B cell (primary cell): ENCODE results near the gene TRIM9. TPM values are rescaled to one million over a fixed set of nuclear protein-coding genes. Genes with fewer than 3 reads are reported as not detected.

Experiments used
- ATAC-seq: fragments of 200-7000 bp; cut with Tn5 transposase; one replicate; pipeline ENCODE4 v1.10.0; 2021; ENCODE audit warnings: low read depth, mild to moderate bottlenecking, moderate number of reproducible peaks, moderate library complexity
- CTCF ChIA-PET: fragments of 350-600 bp; sonication (Branson Sonifier 250); formaldehyde crosslinking; loops from one replicate; lab custom pipeline; 2021; ENCODE audit warnings: antibody characterized with exemption, inconsistent platforms; lab: Charles Lee
- POLR2A ChIA-PET: fragments of 350-600 bp; sonication (Branson Sonifier 250); formaldehyde crosslinking; loops from one replicate; lab custom pipeline; 2021; ENCODE audit warnings: antibody characterized with exemption; lab: Charles Lee
- DNase-seq: peaks from one replicate; pipeline ENCODE4 v3.0.0; 2013
- H2AFZ ChIP-seq: 2 replicates; pipeline ENCODE4 v1.6.1; 2012; ENCODE audit warnings: mild to moderate bottlenecking, low read depth, low read length; ENCODE audit not compliant: insufficient read depth, poor library complexity, severe bottlenecking
- H3K27ac ChIP-seq, 2 donors: 1 replicate in 1 of 2; 2 replicates in 1 of 2; pipeline ENCODE4 v1.5.1; 2012 to 2013; ENCODE audit warnings: low read length in 2 of 2, mild to moderate bottlenecking in 2 of 2, moderate library complexity in 1 of 2
- H3K27me3 ChIP-seq, 4 experiments: fragments of 200-600 bp in 1 of 4; sonication (generic) in 1 of 4; replicated peaks in 1 of 4; 1 replicate in 2 of 4; 2 replicates in 2 of 4; pipeline versions ENCODE4 v1.6.1 to v1.7.0; 2013 to 2016; ENCODE audit warnings: low read length in 3 of 4, mild to moderate bottlenecking in 2 of 4, mixed read lengths in 1 of 4, moderate library complexity in 1 of 4; ENCODE audit not compliant: insufficient read depth in 4 of 4, control insufficient read depth in 3 of 4; ENCODE audit errors: control extremely low read depth in 1 of 4
- H3K36me3 ChIP-seq, 2 experiments: replicated peaks in 1 of 2; 1 replicate in 1 of 2; 2 replicates in 1 of 2; pipeline versions ENCODE4 v1.6.1 to v1.7.1; 2013; ENCODE audit warnings: low read length in 1 of 2; ENCODE audit not compliant: insufficient read depth in 2 of 2, control insufficient read depth in 1 of 2; ENCODE audit errors: control extremely low read depth in 1 of 2, extremely low read depth in 1 of 2
- H3K4me1 ChIP-seq, 2 donors: fragments of 200-600 bp in 1 of 2; sonication (generic) in 1 of 2; 1 replicate in 1 of 2; 2 replicates in 1 of 2; pipeline versions ENCODE4 v1.5.1 to v1.6.1; 2013 to 2017; ENCODE audit warnings: low read length in 2 of 2; ENCODE audit not compliant: control insufficient read depth in 2 of 2, insufficient read depth in 2 of 2
- H3K4me2 ChIP-seq: replicated peaks from 2 replicates; pipeline ENCODE3; 2012; ENCODE audit warnings: mild to moderate bottlenecking, low read depth, low read length; ENCODE audit not compliant: poor library complexity, severe bottlenecking
- H3K4me3 ChIP-seq, 5 experiments: fragments of 200-600 bp in 1 of 5; sonication (generic) in 1 of 5; 1 replicate in 3 of 5; 2 replicates in 2 of 5; pipeline versions ENCODE4 v1.5.1 to v1.7.0; 2011 to 2016; ENCODE audit warnings: low read length in 4 of 5, mild to moderate bottlenecking in 4 of 5, low read depth in 2 of 5, control low read depth in 1 of 5, moderate library complexity in 1 of 5; ENCODE audit not compliant: insufficient read depth in 1 of 5; ENCODE audit errors: control extremely low read depth in 1 of 5, extremely low read depth in 1 of 5
- H3K79me2 ChIP-seq: fragments of 200-600 bp; sonication (generic); one replicate; pipeline ENCODE4 v1.6.0; 2016; ENCODE audit warnings: low read length; ENCODE audit not compliant: control insufficient read depth, insufficient read depth
- H3K9ac ChIP-seq: fragments of 200-600 bp; sonication (generic); 2 replicates; pipeline ENCODE4 v1.6.1; 2017; ENCODE audit warnings: mild to moderate bottlenecking, low read length, moderate library complexity
- H3K9me3 ChIP-seq, 3 donors: one replicate each; pipeline versions ENCODE4 v1.6.1 to v1.7.1; 2013; ENCODE audit warnings: low read length in 2 of 3; ENCODE audit not compliant: control insufficient read depth in 2 of 3, insufficient read depth in 1 of 3; ENCODE audit errors: control extremely low read depth in 1 of 3
- H4K20me1 ChIP-seq: 2 replicates; pipeline ENCODE4 v1.6.0; 2012; ENCODE audit warnings: mild to moderate bottlenecking, low read length; ENCODE audit not compliant: insufficient read depth, control insufficient read depth, poor library complexity, severe bottlenecking
- H3K27ac Mint-ChIP-seq: one replicate; pipeline ENCODE4 v1.8.0; 2021; ENCODE audit warnings: mixed read lengths
- H3K27me3 Mint-ChIP-seq: one replicate; pipeline ENCODE4 v1.8.0; 2021; ENCODE audit warnings: mixed read lengths
- H3K4me1 Mint-ChIP-seq: one replicate; pipeline ENCODE4 v1.8.0; 2021; ENCODE audit warnings: mixed read lengths
- H3K4me3 Mint-ChIP-seq: one replicate; pipeline ENCODE4 v1.8.0; 2021; ENCODE audit warnings: mixed read lengths
- H3K9me3 Mint-ChIP-seq: one replicate; pipeline ENCODE4 v1.8.0; 2022; ENCODE audit warnings: mixed read lengths; ENCODE audit not compliant: insufficient read depth
- CTCF ChIP-seq: fragments of 200-600 bp; IDR thresholded peaks from one replicate; pipeline ENCODE4 v1.8.0; 2022; ENCODE audit warnings: antibody characterized with exemption, mild to moderate bottlenecking
- EZH2 ChIP-seq: IDR thresholded peaks from 2 replicates; pipeline ENCODE4 v1.6.1; 2012; ENCODE audit warnings: borderline replicate concordance, low read depth, mild to moderate bottlenecking, moderate library complexity, low read length; ENCODE audit not compliant: insufficient read depth, poor library complexity, severe bottlenecking
- WGBS: methylation state at CpG from one replicate; pipeline ENCODE4 v1.1.5; 2013; ENCODE audit warnings: missing lambda C conversion rate; ENCODE audit not compliant: insufficient coverage; 5-methylcytosine and 5-hydroxymethylcytosine counted together
- intact Hi-C: fragments of 100-400 bp; cut with micrococcal nuclease; formaldehyde crosslinking; loops from one replicate; pipeline ENCODE4 v1.10.0; 2022
- polyA plus RNA-seq: library from polyadenylated mRNA; depleted of rRNA; stranded (reverse); fragments of >200 nt; gene quantifications from 2 replicates; pipeline ENCODE4 v1.2.3, GENCODE V29; 2012
- total RNA-seq, 2 donors: library from RNA; stranded (reverse); fragments of 120-200 nt in 1 of 2; gene quantifications; 1 replicate in 1 of 2; 2 replicates in 1 of 2; pipeline versions ENCODE4 v1.2.3 to v1.2.4, GENCODE V29; 2013 to 2022

The TRIM9 gene
- total and polyA plus RNA-seq, 2 donors (not counting 1 experiment from before 2014, with no cell fraction given), result 0.24 to 0.32 TPM

DNA sequence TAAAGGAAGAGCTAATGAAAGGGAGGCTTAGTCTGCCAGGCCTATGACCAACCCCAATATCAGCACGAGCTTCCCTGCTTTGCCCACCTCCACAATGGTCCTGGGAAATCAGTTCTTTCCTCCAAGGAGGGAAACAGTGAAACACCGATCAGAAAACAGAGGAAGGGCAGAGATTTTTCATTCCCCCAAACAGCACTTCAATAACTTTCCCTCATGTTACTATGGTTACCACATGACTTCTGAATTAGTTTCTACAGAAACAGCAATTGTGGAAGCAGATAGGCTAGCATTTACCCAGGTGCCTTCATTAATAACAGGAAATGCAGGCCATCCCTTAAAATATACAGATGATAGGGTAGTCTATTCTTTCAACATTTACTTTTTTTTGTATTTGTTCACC is 35.9 kb downstream of the TRIM9 start:
- no peaks in the 10 kb centered on the region for H3K27me3 ChIP-seq
- H3K9ac ChIP-seq, result no peak overlapping the region
- H3K79me2 ChIP-seq, result no peaks in the 10 kb centered on the region
- intact Hi-C loops, result no loop called here
- no peaks in the 10 kb centered on the region for H3K36me3 ChIP-seq
- DNase-seq (no peak), ATAC-seq (no peak)
- TF ChIP-seq EZH2, result no peak
- no peak for TF ChIP-seq CTCF
- peaks cover 5% of the 10 kb centered on the region for H3K9me3 Mint-ChIP-seq
- WGBS, result 63% methylated on average over 1 of the region's 2 CpGs
- H3K27ac Mint-ChIP-seq, result no peak overlapping the region
- POLR2A ChIA-PET, result no interaction called here
- no peak overlapping the region for H2AFZ ChIP-seq
- H3K4me3 Mint-ChIP-seq, result no peak overlapping the region
- H3K4me1 Mint-ChIP-seq, result no peaks in the 10 kb centered on the region
- peaks cover 0 to 7% (median 0%) of the 10 kb centered on the region in 3 donors for H3K9me3 ChIP-seq
- no peaks in the 10 kb centered on the region for H3K4me1 ChIP-seq
- CTCF ChIA-PET, result interaction anchor here (0.6 kb wide), 1 partner anchor 749 kb away, joined by 4 read pairs; no protein-coding TSS in a partner anchor
- no peak overlapping the region for H3K4me2 ChIP-seq
- H3K27ac ChIP-seq, result no peak overlapping the region
- H3K4me3 ChIP-seq, result no peak overlapping the region
- H4K20me1 ChIP-seq, result no peaks in the 10 kb centered on the region
- H3K27me3 Mint-ChIP-seq, result peaks cover 3% of the 10 kb centered on the region

DNA sequence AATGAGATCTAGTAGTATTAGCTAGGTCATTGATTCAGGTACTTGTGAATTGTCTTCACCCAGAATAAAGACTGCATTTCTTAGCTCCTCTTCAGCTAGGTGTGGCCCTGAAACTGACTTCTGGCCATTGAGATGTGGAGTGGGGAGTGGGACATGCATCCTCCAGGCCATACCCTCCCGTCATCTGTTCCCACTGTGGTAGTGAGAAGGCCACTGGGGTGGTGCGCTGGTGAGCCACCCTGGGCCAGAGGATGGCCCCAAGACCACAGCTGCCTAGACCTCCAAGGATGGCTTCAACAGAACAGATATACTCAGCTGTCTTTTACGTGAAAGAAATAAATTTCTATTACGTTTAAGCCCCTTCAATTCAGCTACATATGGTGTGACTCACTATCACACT is 36.5 kb downstream of the TRIM9 start:
- H3K9me3 Mint-ChIP-seq, result peaks cover 5% of the 10 kb centered on the region
- ChIA-PET POLR2A (no interaction called here), CTCF (interaction anchor here (0.6 kb wide), 1 partner anchor 748 kb away, joined by 4 read pairs; no protein-coding TSS in a partner anchor)
- no peak overlapping the region for H3K27ac Mint-ChIP-seq
- Histone ChIP-seq H3K9ac (no peak overlapping the region), H2AFZ (no peak overlapping the region), H3K27ac (no peak overlapping the region), H3K36me3 (no peaks in the 10 kb centered on the region), H3K9me3 (peaks cover 0 to 7% (median 0%) of the 10 kb centered on the region in 3 donors), H3K79me2 (no peaks in the 10 kb centered on the region), H4K20me1 (no peaks in the 10 kb centered on the region), H3K4me3 (no peak overlapping the region), H3K4me2 (no peak overlapping the region), H3K4me1 (no peaks in the 10 kb centered on the region), H3K27me3 (no peaks in the 10 kb centered on the region)
- no peaks in the 10 kb centered on the region for H3K4me1 Mint-ChIP-seq
- peaks cover 3% of the 10 kb centered on the region for H3K27me3 Mint-ChIP-seq
- no peak overlapping the region for H3K4me3 Mint-ChIP-seq
- intact Hi-C loops, result no loop called here
- ATAC-seq (no peak), DNase-seq (no peak)
- no peak for TF ChIP-seq EZH2
- no peak for TF ChIP-seq CTCF
- 90% methylated on average over 2 of the region's 4 CpGs for WGBS
